Forelimb muscle (tissue), 1 donor: ENCODE results near the gene STK11IP. TPM values are rescaled to one million over a fixed set of nuclear protein-coding genes. Genes with fewer than 3 reads are reported as not detected.
A peak's percentile ranks its signal among the peaks of the same experiment; 100 is the strongest.

Source experiments
- DNase-seq: peaks from one replicate; pipeline ENCODE4 v3.0.0-alpha.2; 2013; ENCODE audit warnings: low read depth
- polyA plus RNA-seq: library from polyadenylated mRNA; unstranded; fragments of 120-200 nt; gene quantifications from one replicate; pipeline ENCODE4 v1.2.1, GENCODE V29; 2013; ENCODE audit not compliant: insufficient read length

STK11IP gene, protein sequence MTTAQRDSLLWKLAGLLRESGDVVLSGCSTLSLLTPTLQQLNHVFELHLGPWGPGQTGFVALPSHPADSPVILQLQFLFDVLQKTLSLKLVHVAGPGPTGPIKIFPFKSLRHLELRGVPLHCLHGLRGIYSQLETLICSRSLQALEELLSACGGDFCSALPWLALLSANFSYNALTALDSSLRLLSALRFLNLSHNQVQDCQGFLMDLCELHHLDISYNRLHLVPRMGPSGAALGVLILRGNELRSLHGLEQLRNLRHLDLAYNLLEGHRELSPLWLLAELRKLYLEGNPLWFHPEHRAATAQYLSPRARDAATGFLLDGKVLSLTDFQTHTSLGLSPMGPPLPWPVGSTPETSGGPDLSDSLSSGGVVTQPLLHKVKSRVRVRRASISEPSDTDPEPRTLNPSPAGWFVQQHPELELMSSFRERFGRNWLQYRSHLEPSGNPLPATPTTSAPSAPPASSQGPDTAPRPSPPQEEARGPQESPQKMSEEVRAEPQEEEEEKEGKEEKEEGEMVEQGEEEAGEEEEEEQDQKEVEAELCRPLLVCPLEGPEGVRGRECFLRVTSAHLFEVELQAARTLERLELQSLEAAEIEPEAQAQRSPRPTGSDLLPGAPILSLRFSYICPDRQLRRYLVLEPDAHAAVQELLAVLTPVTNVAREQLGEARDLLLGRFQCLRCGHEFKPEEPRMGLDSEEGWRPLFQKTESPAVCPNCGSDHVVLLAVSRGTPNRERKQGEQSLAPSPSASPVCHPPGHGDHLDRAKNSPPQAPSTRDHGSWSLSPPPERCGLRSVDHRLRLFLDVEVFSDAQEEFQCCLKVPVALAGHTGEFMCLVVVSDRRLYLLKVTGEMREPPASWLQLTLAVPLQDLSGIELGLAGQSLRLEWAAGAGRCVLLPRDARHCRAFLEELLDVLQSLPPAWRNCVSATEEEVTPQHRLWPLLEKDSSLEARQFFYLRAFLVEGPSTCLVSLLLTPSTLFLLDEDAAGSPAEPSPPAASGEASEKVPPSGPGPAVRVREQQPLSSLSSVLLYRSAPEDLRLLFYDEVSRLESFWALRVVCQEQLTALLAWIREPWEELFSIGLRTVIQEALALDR
- 17.8 TPM for polyA plus RNA-seq

- peak; percentile 93 for DNase-seq
Observed at GRCh38 chr2:219597552-219598307, at the start of gene STK11IP. STK11IP (plus strand) TSS chr2:219597857; CDS start chr2:219598120, 263 bp downstream.

DNA sequence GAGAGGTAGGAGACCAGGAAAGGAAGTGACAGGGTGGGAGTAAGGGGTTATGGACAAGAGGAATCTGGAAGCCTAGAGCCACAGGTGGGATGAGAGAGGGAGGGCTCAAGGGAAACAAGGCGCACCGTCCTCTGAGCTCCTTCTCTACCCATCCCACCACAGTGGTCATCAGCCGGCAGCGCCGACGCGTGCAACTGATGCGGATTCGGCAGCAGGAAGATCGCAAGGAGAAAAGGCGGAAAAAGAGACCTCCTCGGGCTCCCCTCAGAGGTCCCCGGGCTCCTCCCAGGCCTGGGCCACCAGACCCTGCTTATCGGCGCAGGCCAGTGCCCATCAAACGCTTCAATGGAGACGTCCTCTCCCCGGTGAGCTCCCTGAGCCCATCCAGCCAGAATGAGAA, 48.7 kb upstream of the STK11IP start:
- DNase-seq, result no peak

GRCh38 chr2:219549619-219550018, 48.0 kb upstream of the STK11IP start:
- DNase-seq, result no peak

GRCh38 chr2:219551441-219552381, 45.9 kb upstream of the STK11IP start:
- no peak for DNase-seq

DNA sequence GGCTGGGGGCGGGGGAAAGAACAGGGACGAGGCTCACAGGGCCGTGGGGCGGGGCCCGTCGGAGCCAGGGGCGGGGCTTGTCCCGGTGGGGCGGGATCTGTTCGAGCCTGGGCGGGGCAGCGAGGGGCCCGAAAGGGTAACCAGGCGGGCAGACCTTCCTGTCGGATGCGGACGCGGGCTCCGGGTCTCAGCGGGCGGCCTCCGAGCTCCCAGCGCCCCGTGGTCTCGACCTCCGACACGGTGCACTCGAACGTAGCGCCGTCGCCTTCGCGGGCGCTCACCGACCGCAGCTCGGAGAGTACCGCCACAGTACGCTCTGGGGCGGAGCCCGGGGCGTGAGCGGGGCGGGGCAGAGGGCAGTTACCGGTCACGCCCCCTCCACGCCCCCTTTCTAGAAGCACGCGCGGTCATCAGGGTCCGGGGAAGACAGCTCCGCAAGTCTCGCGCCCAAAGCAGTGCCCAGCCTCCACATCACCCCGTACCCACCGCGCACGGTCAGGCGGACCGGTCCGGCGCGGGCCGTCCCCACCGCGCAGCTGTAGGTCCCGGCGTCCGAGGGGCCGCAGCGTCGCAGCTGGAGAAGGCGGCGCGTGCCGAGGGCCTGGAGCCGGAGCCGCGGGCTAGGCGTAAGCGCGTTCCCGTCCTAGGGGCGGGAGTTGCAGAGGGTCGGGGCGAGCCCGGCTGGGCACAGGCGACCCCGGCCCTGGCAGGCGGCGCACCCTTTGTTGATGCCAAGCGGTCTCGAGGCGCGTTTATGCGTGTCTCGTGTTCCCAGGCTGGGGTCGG, 45.1 kb upstream of the STK11IP start:
- DNase-seq, result peak; percentile 41

DNA sequence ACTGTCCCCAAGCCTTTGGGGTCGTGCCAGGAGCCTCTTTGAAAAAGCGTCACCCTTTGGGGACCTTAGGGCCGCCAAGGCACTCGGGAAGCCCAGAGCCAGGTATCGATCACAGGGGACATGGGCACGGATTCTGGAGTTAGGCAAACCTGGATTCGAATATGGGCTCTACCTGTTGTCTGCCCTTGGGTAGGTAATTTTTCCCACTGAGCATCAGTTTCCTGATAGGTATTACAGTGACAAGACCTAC, 44.6 kb upstream of the STK11IP start:
- no peak for DNase-seq

- no peak for DNase-seq
Observed at GRCh38 chr2:219553463-219553963, 44.1 kb upstream of the STK11IP start.

DNA sequence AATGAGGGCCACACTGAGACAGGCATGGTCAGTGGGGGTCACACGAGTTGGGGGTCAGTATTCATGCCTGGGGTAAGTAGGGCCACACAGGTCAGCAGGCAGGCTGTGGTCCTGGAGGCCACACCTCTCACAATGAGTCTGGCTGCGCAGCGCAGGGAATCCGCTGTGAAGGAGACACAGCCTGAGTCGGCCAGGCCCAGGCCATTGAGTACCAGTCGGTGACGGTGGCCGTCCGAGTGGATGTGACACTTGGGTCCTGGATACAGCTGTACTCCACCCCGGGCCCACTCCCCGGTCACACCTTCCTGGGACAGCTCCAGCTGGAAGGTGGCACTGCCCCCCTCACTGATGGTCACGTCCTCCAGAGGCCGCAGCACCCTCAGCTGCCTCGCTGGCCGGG, 43.3 kb upstream of the STK11IP start:
- DNase-seq, result no peak

DNA sequence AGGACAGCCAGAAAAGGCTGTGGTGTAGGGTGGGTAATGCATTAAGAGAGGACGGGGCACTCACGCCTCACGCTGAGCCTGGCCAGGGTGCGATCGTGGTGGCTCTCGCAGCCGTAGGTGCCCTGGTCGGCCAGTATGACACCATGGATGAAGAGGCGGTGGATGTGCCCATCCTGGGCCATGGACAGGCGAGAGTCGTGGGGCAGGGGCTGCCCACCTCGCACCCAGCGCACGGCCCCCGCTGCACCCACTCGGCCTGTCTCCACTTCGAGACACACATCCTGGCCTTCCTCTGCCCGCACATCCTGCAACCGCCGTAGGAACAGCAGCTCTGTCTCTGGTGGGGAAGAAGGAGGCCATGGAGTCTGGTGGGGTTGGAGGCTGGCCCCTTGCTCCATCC, 41.7 kb upstream of the STK11IP start:
- no peak for DNase-seq

GRCh38 chr2:219556413-219556812, 41.2 kb upstream of the STK11IP start:
- DNase-seq, result no peak

- no peak for DNase-seq
Observed at GRCh38 chr2:219557320-219557719, 40.3 kb upstream of the STK11IP start.

DNA sequence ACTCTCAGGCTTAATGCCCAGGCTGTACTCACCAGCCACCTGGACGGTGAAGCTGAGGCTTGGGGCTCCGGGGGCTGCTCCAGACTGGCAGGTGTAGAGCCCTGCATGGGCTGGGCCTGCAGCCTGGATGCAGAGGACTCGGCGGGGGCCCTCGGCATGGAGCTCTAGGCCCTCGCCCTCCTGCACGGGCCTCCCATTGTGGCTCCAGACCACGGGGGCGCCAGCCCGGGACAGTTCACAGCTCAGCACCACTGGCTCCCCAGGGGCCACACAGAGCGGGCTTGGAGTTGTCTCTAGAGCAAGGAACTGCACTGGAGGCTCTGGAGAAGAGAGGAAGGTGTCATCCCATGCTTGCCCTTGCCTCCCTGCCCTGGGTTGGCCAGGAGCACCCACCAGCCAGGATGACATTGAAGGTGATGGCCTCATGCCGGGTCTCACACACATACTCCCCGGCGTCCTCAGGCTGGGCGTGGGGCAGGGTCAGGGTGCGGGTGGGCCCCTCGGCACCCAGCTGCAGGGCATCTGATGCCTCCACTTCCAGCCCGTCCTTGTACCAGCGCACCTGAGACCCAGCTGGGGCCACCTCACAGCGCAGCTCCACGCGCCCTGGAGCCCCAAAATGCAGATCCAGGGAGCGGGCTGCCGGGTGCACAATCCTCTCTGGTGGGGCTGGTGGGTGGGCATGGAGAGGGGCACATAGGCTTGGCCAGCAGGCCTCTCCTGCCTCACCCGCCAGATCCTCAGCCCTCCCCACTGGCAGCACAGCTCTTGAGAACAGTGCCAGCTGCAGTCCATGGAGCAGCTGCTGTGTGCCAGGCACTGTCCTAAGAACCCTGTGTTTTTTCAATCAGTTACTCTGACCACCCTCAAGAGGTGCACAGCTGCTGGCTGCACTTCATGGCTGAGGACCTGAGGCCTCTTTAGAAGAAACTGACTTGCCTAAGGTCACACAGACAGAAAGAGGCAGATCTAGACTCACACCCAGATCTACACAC, 39.6 kb upstream of the STK11IP start:
- no peak for DNase-seq

DNA sequence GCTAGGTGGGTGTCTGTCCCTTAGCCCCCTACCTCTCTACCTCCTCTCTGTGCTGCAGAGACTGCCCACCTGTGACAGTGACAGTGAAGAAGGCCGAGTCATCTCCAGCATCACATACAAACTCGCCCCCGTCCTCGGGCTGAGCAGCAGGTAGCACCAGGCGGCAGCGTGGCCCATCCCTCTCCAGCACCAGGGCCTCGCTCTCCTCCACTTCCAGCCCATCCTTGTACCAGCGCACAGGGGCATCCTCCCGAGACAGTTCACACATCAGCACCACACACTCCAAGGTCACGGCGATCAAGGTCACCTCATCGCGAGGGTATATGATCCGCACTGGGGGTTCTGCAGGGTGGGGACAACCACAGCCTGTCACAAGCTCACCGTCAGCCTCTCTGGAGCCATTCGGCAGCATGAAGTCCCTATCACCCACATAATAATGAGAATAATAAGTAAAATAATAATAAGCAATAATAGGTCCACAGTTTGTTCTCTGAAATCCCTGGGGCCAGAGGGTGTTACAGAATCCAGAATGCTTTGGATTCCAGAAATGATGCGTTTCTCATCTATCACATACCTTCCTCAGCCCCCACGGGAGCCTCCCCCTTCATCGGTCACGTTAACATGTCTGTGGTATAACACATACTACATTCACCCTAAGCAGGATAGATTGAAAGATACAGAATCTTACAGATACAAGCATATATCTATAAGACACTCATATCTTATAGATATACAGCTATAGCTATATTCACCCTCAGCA, 38.3 kb upstream of the STK11IP start:
- DNase-seq, result no peak

DNA sequence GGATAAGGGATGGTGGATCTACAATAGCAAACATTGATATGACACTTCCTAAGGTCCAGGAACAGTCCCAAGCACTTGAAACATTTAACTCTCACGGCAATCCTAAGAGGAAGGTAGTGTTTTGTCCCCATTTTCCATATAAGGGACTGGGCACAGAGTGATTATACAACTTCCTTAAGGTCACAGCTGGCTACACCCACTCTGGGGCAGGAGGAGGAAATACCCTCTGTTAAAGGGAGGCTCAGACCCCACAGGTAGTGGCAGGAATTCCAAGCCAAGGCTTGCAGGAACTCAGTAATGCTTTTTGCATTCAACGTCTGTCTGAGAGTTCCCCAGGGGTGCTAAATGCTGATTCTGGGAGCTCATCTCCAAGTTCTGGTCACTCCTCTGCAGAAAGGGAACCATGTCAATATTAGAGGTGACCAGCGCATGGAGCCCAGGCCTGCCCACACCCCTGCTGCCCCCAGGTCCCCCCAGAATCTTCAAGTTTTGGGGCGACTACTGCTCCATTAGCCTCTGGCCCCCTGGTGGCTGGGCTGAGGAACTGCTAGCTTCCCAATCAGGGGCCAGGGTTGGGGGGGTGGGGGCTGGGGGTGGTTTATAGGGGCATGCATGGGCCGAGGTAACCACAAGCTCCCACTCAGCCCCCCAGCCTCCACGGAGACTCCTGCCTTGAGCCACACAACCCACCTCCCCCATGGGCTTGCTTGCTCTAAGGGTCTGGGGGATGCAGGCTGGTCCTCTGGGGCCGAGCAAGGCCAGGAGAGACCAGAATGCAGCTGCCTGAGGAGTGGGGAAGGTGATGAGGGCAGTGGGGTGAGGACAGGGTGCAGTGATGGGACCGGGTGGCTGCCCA, 37.4 kb upstream of the STK11IP start:
- DNase-seq, result no peak

- no peak for DNase-seq
Observed at GRCh38 chr2:219560893-219561178, 36.8 kb upstream of the STK11IP start.

GRCh38 chr2:219561179-219562048, 36.2 kb upstream of the STK11IP start:
- DNase-seq, result no peak
